Subcutaneous adipose tissue (tissue), 4 donors: ENCODE results near the gene DLGAP4. TPM values are rescaled to one million over a fixed set of nuclear protein-coding genes. Genes with fewer than 3 reads are reported as not detected.

Experiments used
- CTCF ChIP-seq: fragments of 450-650 bp; IDR thresholded peaks from one replicate; pipeline ENCODE4 v1.5.1; 2016; ENCODE audit warnings: low read depth, mild to moderate bottlenecking, control low read depth, antibody characterized with exemption, moderate library complexity
- total RNA-seq, 4 donors: library from RNA; depleted of rRNA; stranded (reverse); fragments of >200 nt; gene quantifications; one replicate each; pipeline ENCODE4 v1.1.0, GENCODE V29; 2016

DLGAP4 gene
- total RNA-seq, 4 donors from 2014 or later = 25.8 to 47.4 (median 38.9) TPM

- TF ChIP-seq CTCF = no peak
Measured at GRCh38 chr20:36386236-36386635, 80.1 kb downstream of the DLGAP4 start.

- TF ChIP-seq CTCF = no peak
Measured at GRCh38 chr20:36390269-36390668, 84.1 kb downstream of the DLGAP4 start.

GRCh38 chr20:36390719-36391415 lies 84.7 kb downstream of the DLGAP4 start:
- TF ChIP-seq CTCF = no peak

- no peak for TF ChIP-seq CTCF
Measured at GRCh38 chr20:36391456-36391855, 85.3 kb downstream of the DLGAP4 start.

GRCh38 chr20:36391955-36392354 lies 85.8 kb downstream of the DLGAP4 start:
- no peak for TF ChIP-seq CTCF

GRCh38 chr20:36392989-36393388 lies 86.8 kb downstream of the DLGAP4 start:
- no peak for TF ChIP-seq CTCF

- TF ChIP-seq CTCF = no peak
Measured at GRCh38 chr20:36394340-36394965, 88.3 kb downstream of the DLGAP4 start.
